Breast epithelium (tissue), 4 donors: ENCODE measurements around the gene LAMTOR2. TPM values are rescaled to one million over a fixed set of nuclear protein-coding genes. Genes with fewer than 3 reads are reported as not detected.

Source experiments
- DNase-seq, 2 donors: peaks; one replicate each; pipeline ENCODE4 v3.0.0-alpha.2; 2019; ENCODE audit warnings: low spot score in 2 of 2
- H3K27ac ChIP-seq, 2 donors: fragments of 200-600 bp; sonication (generic) in 1 of 2; one replicate each; pipeline ENCODE4 v1.5.1; 2016 to 2019; ENCODE audit warnings: mild to moderate bottlenecking in 1 of 2
- H3K27me3 ChIP-seq, 2 donors: fragments of 200-600 bp; sonication (generic) in 1 of 2; one replicate each; pipeline versions ENCODE4 v1.5.1 to v1.6.0; 2017 to 2019; ENCODE audit warnings: control low read depth in 1 of 2, mild to moderate bottlenecking in 1 of 2
- H3K36me3 ChIP-seq: fragments of 200-600 bp; one replicate; pipeline ENCODE4 v1.5.1; 2019
- H3K4me1 ChIP-seq, 2 donors: fragments of 200-600 bp; sonication (generic); one replicate each; pipeline ENCODE4 v1.5.1; 2016 to 2019; ENCODE audit warnings: control low read depth in 1 of 2
- H3K4me3 ChIP-seq, 3 donors: fragments of 200-600 bp; sonication (generic); 1 replicate in 2 of 3; 2 replicates in 1 of 3; pipeline ENCODE4 v1.5.1; 2016 to 2019; ENCODE audit warnings: mild to moderate bottlenecking in 3 of 3, moderate library complexity in 2 of 3
- H3K9me3 ChIP-seq, 2 donors: fragments of 200-600 bp; sonication (generic) in 1 of 2; one replicate each; pipeline ENCODE4 v1.5.1; 2016 to 2019; ENCODE audit warnings: control low read depth in 1 of 2
- CTCF ChIP-seq, 3 donors: fragments of 450-650 bp; IDR thresholded peaks; one replicate each; pipeline ENCODE4 v1.5.1; 2016 to 2017; ENCODE audit warnings: antibody characterized with exemption in 3 of 3, mild to moderate bottlenecking in 3 of 3, moderate library complexity in 3 of 3
- POLR2A ChIP-seq: fragments of 450-650 bp; IDR thresholded peaks from one replicate; pipeline ENCODE4 v1.6.1; 2016; ENCODE audit warnings: antibody characterized with exemption, mild to moderate bottlenecking, moderate library complexity
- POLR2AphosphoS5 ChIP-seq, 3 donors: sonication (generic); formaldehyde crosslinking; IDR thresholded peaks; one replicate each; pipeline ENCODE4 v1.6.1; 2017; ENCODE audit warnings: antibody characterized with exemption in 3 of 3
- intact Hi-C: fragments of 100-400 bp; cut with DNase I; formaldehyde crosslinking; loops from one replicate; pipeline ENCODE4 v1.15.1; 2023; ENCODE audit warnings: low total_unique reads
- total RNA-seq, 3 donors: library from RNA; depleted of rRNA; stranded (reverse); fragments of >200 nt; gene quantifications; one replicate each; pipeline ENCODE4 v1.1.0, GENCODE V29; 2016

LAMTOR2 gene
- total RNA-seq, 3 donors from 2014 or later, result 60.7 to 75.5 (median 69.8) TPM

- no peak for DNase-seq
- no peaks in the 10 kb centered on the region for H3K36me3 ChIP-seq
These were observed 42.3 kb upstream of the LAMTOR2 start for GRCh38 chr1:156012051-156012817.

DNA sequence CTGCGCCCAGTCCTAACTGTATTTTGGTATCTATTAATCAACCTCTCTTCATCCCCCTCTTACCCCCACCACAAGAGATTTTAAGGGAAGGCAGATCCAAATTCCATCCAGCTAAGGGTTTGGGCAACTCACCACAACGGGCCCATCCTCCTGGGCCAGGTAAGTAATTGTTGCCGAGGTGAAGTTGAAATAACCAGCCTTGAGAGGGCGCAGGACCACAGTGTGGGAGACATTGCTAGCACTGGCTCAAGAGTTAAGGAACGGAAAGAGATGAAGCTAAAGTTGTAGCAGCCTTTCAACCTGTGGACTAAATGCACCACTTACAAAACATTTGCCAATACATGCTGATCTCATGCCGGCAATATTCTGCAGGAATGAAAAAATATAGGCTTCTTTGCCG, 39.8 kb upstream of the LAMTOR2 start:
- H3K36me3 ChIP-seq, result no peaks in the 10 kb centered on the region
- no peaks in the 10 kb centered on the region for H3K27me3 ChIP-seq
- no peak for DNase-seq
- H3K27ac ChIP-seq, result no peak overlapping the region
- TF ChIP-seq POLR2AphosphoS5 (IDR thresholded peaks at IDR 0.05) (no peak), CTCF (IDR thresholded peaks at IDR 0.05) (no peak), POLR2A (no peak)
- intact Hi-C loops, result no loop called here
- H3K9me3 ChIP-seq, result no peaks in the 10 kb centered on the region
- no peak overlapping the region for H3K4me3 ChIP-seq
- H3K4me1 ChIP-seq, result no peaks in the 10 kb centered on the region

More at GRCh38 chr1:156012051-156012817, 42.3 kb upstream of the LAMTOR2 start:
- Histone ChIP-seq H3K27me3 (no peaks in the 10 kb centered on the region), H3K4me1 (no peaks in the 10 kb centered on the region), H3K27ac (no peak overlapping the region), H3K9me3 (no peaks in the 10 kb centered on the region), H3K4me3 (no peak overlapping the region)
- intact Hi-C loops, result no loop called here
- TF ChIP-seq CTCF (IDR thresholded peaks at IDR 0.05) (no peak), POLR2AphosphoS5 (IDR thresholded peaks at IDR 0.05) (no peak), POLR2A (no peak)

- DNase-seq, result no peak
- Histone ChIP-seq H3K4me3 (peak overlapping the region; percentile 89 to 95 (median 89)), H3K36me3 (no peaks in the 10 kb centered on the region), H3K27me3 (no peaks in the 10 kb centered on the region), H3K4me1 (no peaks in the 10 kb centered on the region), H3K9me3 (no peaks in the 10 kb centered on the region), H3K27ac (peak overlapping the region; percentile 92 to 94)
- TF ChIP-seq POLR2AphosphoS5 (IDR thresholded peaks at IDR 0.05) (no peak), POLR2A (no peak), CTCF (IDR thresholded peaks at IDR 0.05) (no peak)
- intact Hi-C loops, result no loop called here
These were observed 34.7 kb upstream of the LAMTOR2 start for GRCh38 chr1:156019946-156020292.

- Histone ChIP-seq H3K27ac (peak within 1 kb of the TSS; percentile 92 to 94), H3K36me3 (no peaks in the 10 kb centered on the region), H3K27me3 (no peaks in the 10 kb centered on the region), H3K4me3 (peak within 1 kb of the TSS; percentile 89 to 95 (median 89)), H3K4me1 (no peaks in the 10 kb centered on the region), H3K9me3 (no peaks in the 10 kb centered on the region)
- TF ChIP-seq POLR2A, result no peak
- TF ChIP-seq CTCF (IDR thresholded peaks at IDR 0.05), result no peak
- peak; percentile 80 to 90 (median 81) for TF ChIP-seq POLR2AphosphoS5 (IDR thresholded peaks at IDR 0.05)
- intact Hi-C loops, result no loop called here
- peak; percentile 78 to 84 for DNase-seq
These were observed 34.1 kb upstream of the LAMTOR2 start, which contains the start of gene SSR2 for GRCh38 chr1:156020293-156021092. SSR2 (minus strand) TSS chr1:156020951; CDS start chr1:156020167, 784 bp downstream.

DNA sequence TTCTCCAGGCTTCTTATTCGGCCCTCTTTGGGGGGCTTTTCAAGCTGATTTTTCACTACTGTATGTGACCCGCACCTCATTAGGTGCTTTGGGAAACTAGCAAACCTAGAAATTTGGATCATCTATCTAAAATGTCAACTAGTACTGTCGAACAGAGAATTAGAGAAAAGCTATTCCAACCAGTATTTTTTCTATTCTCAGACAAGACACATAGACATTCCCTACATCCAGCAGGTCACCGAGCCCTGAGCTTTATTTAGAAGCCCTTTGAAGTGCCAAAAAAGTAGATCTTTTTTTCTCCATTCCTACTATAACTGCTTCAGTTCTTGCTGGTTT, 33.5 kb upstream of the LAMTOR2 start:
- Histone ChIP-seq H3K9me3 (no peaks in the 10 kb centered on the region), H3K27me3 (no peaks in the 10 kb centered on the region), H3K4me3 (peak overlapping the region; percentile 89 to 95 (median 89)), H3K36me3 (no peaks in the 10 kb centered on the region), H3K4me1 (no peaks in the 10 kb centered on the region), H3K27ac (peak overlapping the region in 1 of 2 donors; percentile 94)
- no peak for DNase-seq
- intact Hi-C loops, result no loop called here
- TF ChIP-seq POLR2AphosphoS5 (IDR thresholded peaks at IDR 0.05) (no peak), POLR2A (no peak), CTCF (IDR thresholded peaks at IDR 0.05) (no peak)
